GM20000 (cell line): ENCODE results near the gene SYTL2.

ENCODE experiments used
- DNase-seq: peaks from one replicate; pipeline ENCODE4 v3.0.0; 2012; ENCODE audit warnings: low spot score
- CTCF ChIP-seq: IDR thresholded peaks from 2 replicates; pipeline ENCODE4 v1.5.1; 2012; ENCODE audit warnings: mild to moderate bottlenecking, control low read depth; ENCODE audit errors: extremely low read depth, missing control alignments

The SYTL2 gene

GRCh38 chr11:85767246-85767945, 43.5 kb downstream of the SYTL2 start:
- no peak for DNase-seq

GRCh38 chr11:85766721-85767161, 44.2 kb downstream of the SYTL2 start:
- TF ChIP-seq CTCF = no peak
- no peak for DNase-seq

More at GRCh38 chr11:85767246-85767945, 43.5 kb downstream of the SYTL2 start:
- TF ChIP-seq CTCF = no peak

DNA sequence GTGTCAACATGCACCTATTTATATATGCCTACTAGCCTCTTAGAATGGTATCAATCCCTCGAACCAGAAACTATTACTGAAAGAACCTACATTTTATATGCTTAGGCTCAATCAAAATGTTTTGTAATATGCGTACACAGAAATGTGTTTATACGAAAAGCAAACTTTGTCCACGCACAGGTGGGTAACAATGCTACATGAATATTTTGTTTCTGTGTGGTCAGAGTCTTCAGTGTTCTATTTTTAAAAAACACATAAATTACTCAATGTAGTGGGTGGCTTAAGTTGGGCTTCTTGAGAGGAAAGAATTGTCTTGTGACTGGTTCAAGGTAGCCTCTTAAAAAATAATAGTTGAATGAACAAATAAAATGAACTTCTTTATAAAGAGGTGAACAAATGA, 46.1 kb downstream of the SYTL2 start:
- no peak for TF ChIP-seq CTCF
- no peak for DNase-seq

DNA sequence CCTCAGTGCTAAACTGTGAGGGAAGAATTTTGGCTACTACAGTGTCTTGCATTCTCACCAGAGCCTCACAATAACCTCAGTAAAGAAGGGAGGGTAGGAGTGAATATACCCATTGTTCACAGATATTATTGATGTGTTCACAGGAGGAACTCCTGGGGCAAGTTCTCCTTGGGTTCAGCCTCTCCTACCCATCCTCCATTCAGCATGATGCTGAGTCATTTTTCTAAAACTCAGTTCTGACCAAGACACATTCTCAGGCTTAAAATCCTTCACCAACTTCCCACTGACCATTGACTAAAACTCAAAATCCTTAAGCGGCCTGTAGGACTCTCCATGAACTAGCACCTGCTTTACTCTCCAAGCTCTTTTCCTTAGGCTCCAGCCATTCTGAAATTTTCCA, 48.7 kb downstream of the SYTL2 start:
- DNase-seq = no peak
- TF ChIP-seq CTCF = no peak

DNA sequence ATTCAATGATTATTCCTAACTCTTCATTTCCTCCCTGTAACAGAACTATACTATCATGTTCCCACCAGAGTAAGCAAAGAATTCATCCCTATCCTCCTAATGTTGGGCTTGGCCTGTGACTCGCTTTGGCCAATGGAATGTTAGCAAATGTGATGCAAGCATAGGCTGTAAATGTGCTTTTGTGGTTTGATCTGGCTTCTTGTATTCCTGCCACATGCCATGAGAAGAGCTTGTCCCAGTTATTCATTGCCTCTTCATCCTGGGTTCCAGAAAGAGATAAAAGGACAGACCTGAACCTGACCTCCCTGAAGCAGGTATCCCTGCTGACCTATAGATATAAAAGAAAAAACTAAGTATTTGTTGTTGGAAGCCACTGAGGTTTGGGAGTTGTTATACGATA, 51.0 kb downstream of the SYTL2 start:
- no peak for DNase-seq

DNA sequence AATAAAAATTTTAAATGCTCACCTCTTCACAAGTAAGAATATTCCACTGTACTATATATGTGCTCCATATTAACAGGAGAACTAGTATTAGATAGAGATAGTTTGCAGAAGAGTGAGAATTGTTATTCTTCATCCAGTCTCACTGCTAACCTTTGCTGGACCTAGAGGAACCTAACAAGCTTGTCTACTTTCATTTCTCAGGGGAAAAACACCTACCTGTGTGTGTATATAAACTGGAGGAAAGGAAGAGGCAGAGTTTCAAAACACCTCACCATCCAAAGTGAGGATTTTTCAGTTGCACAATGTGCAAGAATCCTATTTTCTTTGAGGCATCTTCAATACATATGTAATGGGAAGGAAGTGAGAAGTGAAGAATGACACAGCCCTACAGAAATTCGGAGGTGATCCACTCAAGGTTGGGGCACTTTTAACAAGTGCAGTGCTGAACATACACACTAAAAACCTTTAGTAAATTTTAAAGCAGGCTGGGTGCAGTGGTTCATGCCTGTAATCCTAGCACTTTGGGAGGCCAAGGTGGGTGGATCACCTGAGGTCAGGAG, 52.4 kb downstream of the SYTL2 start:
- no peak for DNase-seq
- TF ChIP-seq CTCF = no peak

More for the DNA sequence above, 51.0 kb downstream of the SYTL2 start:
- TF ChIP-seq CTCF = no peak

DNA sequence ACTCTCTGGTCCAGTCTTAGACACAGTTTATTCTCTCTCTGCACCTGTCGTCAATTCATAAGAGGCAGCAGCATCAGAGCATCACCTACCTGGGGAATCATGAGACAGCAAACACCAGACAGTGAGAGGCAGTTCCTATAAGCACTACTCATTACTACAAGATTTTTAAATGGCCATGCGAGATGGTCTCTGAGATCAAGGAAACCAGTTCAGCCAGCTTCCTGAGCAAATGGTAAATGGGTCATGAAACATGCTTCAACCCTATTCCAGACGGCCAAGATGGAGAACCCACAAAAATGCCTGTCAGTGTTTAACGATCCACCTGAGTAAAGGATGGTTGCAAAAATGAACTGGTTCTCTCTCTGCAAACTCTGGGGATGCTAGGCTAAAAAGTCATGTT, 52.9 kb downstream of the SYTL2 start:
- DNase-seq = no peak

More for the DNA sequence above, 52.9 kb downstream of the SYTL2 start:
- TF ChIP-seq CTCF = no peak
